ENCODE results near the gene GADL1. TPM values are rescaled to one million over a fixed set of nuclear protein-coding genes. Genes with fewer than 3 reads are reported as not detected.
A peak's percentile ranks its signal among the peaks of the same experiment; 100 is the strongest.

The GADL1 gene
- polyA plus RNA-seq, 2 of the 4 experiments (the other 2 are of a cell fraction), result not detected

DNA sequence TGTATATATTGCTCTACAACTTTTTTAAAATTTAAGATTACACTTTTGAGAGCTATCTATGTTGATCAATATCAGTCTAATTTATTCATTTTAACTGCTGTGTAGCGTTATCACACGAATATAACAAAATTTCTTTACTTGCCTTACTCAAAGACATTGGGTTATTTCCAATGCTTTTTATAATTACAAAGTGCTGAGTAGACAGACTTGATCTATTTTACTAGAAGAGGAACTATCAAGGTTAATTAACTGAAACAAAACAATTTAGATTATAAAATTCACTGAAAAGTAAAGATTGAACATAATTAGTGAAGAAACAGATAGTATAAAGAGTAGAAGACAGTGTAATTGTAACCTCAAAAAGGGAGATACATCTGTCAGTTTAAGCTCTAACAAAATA, 182.6 kb downstream of the GADL1 start:
- H3K4me1 ChIP-seq, result peaks cover 6% of the 10 kb centered on the region; the same call in 2 of the 3 replicates
- ChIA-PET POLR2A (no interaction called here), CTCF (no interaction called here)
- no peak for FAIRE-seq
- H3K9me3 ChIP-seq, result peaks cover 10% of the 10 kb centered on the region; the same call in 2 of the 3 replicates
- TF ChIP-seq NR3C1 (IDR thresholded peaks at IDR 0.05), result no peak
- no peak for TF ChIP-seq HOXB13 (CRISPR knock-in tag; IDR thresholded peaks at IDR 0.05; ENCODE audit: low read depth)
- TF ChIP-seq MAFK (IDR thresholded peaks at IDR 0.05; ENCODE audit: partially characterized antibody), result peak; percentile 83
- TF ChIP-seq CHD2 (IDR thresholded peaks at IDR 0.05; ENCODE audit: low read length, partially characterized antibody), result no peak
- 89% methylated on average over 2 of the region's 2 CpGs for WGBS (ENCODE audit: missing lambda C conversion rate)
- no peak overlapping the region for H3K4me2 ChIP-seq
- ATAC-seq, result no peak
- no peak for DNase-seq (ENCODE audit: low read depth in 1 of 2, low spot score in 1 of 2)
- no peak overlapping the region for H3K4me3 ChIP-seq
- H3K27ac ChIP-seq, result no peak overlapping the region

- CTCF ChIA-PET, result no interaction called here
- Histone ChIP-seq H3K4me1 (peaks cover 6% of the 10 kb centered on the region; the same call in 2 of the 3 replicates), H3K27ac (no peak overlapping the region), H3K9me3 (peaks cover 11% of the 10 kb centered on the region; the same call in 2 of the 3 replicates), H3K4me2 (no peak overlapping the region), H3K4me3 (no peak overlapping the region)
- POLR2A ChIA-PET, result no interaction called here
- ATAC-seq, result no peak
- no peak for FAIRE-seq
- no peak for DNase-seq (ENCODE audit: low read depth in 1 of 2, low spot score in 1 of 2)
- no peak for TF ChIP-seq FOXS1 (CRISPR knock-in tag; IDR thresholded peaks at IDR 0.05)
- TF ChIP-seq, protein P1, sequence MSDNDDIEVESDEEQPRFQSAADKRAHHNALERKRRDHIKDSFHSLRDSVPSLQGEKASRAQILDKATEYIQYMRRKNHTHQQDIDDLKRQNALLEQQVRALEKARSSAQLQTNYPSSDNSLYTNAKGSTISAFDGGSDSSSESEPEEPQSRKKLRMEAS (IDR thresholded peaks at IDR 0.05), result no peak
- no peak for TF ChIP-seq RCOR1 (IDR thresholded peaks at IDR 0.05; ENCODE audit: low read depth, low read length)
- TF ChIP-seq HOXB13 (CRISPR knock-in tag; IDR thresholded peaks at IDR 0.05; ENCODE audit: low read depth), result no peak
- TF ChIP-seq ZSCAN20 (CRISPR knock-in tag; IDR thresholded peaks at IDR 0.05), result no peak
- no peak for TF ChIP-seq NR3C1 (IDR thresholded peaks at IDR 0.05)
- TF ChIP-seq, protein P2, sequence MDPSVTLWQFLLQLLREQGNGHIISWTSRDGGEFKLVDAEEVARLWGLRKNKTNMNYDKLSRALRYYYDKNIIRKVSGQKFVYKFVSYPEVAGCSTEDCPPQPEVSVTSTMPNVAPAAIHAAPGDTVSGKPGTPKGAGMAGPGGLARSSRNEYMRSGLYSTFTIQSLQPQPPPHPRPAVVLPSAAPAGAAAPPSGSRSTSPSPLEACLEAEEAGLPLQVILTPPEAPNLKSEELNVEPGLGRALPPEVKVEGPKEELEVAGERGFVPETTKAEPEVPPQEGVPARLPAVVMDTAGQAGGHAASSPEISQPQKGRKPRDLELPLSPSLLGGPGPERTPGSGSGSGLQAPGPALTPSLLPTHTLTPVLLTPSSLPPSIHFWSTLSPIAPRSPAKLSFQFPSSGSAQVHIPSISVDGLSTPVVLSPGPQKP (IDR thresholded peaks at IDR 0.05; ENCODE audit: low read depth, low read length), result no peak
- TF ChIP-seq MAZ (IDR thresholded peaks at IDR 0.05; ENCODE audit: borderline replicate concordance, low read depth, low read length), result no peak
- no peak for TF ChIP-seq KDM1A (IDR thresholded peaks at IDR 0.05; ENCODE audit: low read depth)
- TF ChIP-seq HDAC2 (IDR thresholded peaks at IDR 0.05), result no peak
- TF ChIP-seq EHF (CRISPR knock-in tag; IDR thresholded peaks at IDR 0.05), result no peak
- TF ChIP-seq, protein P3, sequence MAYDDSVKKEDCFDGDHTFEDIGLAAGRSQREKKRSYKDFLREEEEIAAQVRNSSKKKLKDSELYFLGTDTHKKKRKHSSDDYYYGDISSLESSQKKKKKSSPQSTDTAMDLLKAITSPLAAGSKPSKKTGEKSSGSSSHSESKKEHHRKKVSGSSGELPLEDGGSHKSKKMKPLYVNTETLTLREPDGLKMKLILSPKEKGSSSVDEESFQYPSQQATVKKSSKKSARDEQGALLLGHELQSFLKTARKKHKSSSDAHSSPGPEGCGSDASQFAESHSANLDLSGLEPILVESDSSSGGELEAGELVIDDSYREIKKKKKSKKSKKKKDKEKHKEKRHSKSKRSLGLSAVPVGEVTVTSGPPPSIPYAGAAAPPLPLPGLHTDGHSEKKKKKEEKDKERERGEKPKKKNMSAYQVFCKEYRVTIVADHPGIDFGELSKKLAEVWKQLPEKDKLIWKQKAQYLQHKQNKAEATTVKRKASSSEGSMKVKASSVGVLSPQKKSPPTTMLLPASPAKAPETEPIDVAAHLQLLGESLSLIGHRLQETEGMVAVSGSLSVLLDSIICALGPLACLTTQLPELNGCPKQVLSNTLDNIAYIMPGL (CRISPR knock-in tag; IDR thresholded peaks at IDR 0.05; ENCODE audit: borderline replicate concordance), result no peak
- TF ChIP-seq RNF2 (IDR thresholded peaks at IDR 0.05; ENCODE audit: borderline replicate concordance, low read depth), result no peak
- no peak for TF ChIP-seq FOSB (CRISPR knock-in tag; IDR thresholded peaks at IDR 0.05)
- TF ChIP-seq, protein P4, sequence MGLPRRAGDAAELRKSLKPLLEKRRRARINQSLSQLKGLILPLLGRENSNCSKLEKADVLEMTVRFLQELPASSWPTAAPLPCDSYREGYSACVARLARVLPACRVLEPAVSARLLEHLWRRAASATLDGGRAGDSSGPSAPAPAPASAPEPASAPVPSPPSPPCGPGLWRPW (IDR thresholded peaks at IDR 0.05), result no peak
- no peak for TF ChIP-seq ATOH8 (CRISPR knock-in tag; IDR thresholded peaks at IDR 0.05; ENCODE audit: low read depth)
- no peak for TF ChIP-seq SMC3 (IDR thresholded peaks at IDR 0.05)
- TF ChIP-seq, protein P5, sequence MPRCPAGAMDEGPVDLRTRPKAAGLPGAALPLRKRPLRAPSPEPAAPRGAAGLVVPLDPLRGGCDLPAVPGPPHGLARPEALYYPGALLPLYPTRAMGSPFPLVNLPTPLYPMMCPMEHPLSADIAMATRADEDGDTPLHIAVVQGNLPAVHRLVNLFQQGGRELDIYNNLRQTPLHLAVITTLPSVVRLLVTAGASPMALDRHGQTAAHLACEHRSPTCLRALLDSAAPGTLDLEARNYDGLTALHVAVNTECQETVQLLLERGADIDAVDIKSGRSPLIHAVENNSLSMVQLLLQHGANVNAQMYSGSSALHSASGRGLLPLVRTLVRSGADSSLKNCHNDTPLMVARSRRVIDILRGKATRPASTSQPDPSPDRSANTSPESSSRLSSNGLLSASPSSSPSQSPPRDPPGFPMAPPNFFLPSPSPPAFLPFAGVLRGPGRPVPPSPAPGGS (IDR thresholded peaks at IDR 0.05), result no peak
Observed at GRCh38 chr3:30711151-30711550, 183.3 kb downstream of the GADL1 start.

Measured in A549 (cell line).